ENCODE data around the gene VTCN1. TPM values are rescaled to one million over a fixed set of nuclear protein-coding genes. Genes with fewer than 3 reads are reported as not detected.

The VTCN1 gene
- total RNA-seq, 1 experiment from 2014 or later, result not detected

- Mint-ChIP-seq H3K27me3 (ENCODE audit: low read depth) (peaks cover 10% of the 10 kb centered on the region), H3K9me3 (peaks cover 15% of the 10 kb centered on the region), H3K36me3 (no peaks in the 10 kb centered on the region; the same call in 1 of the 2 replicates), H3K27ac (no peak overlapping the region), H3K4me3 (no peak overlapping the region), H3K4me1 (peaks cover 14% of the 10 kb centered on the region)
- no peak for ATAC-seq
- POLR2A ChIA-PET, result no interaction called here
- DNase-seq (ENCODE audit: low spot score), result no peak
- CTCF ChIA-PET, result no interaction called here
- no peak for TF ChIP-seq ZNF423 (CRISPR knock-in tag; IDR thresholded peaks at IDR 0.05)
- no peak for TF ChIP-seq SOX15 (CRISPR knock-in tag; IDR thresholded peaks at IDR 0.05)
- TF ChIP-seq RORB (CRISPR knock-in tag; IDR thresholded peaks at IDR 0.05), result no peak
- no peak for TF ChIP-seq ZNF232 (CRISPR knock-in tag; IDR thresholded peaks at IDR 0.05)
- no peak for TF ChIP-seq AR (CRISPR knock-in tag; IDR thresholded peaks at IDR 0.05)
Measured at GRCh38 chr1:117210386-117210785, 341 bp downstream of the VTCN1 start.

DNA sequence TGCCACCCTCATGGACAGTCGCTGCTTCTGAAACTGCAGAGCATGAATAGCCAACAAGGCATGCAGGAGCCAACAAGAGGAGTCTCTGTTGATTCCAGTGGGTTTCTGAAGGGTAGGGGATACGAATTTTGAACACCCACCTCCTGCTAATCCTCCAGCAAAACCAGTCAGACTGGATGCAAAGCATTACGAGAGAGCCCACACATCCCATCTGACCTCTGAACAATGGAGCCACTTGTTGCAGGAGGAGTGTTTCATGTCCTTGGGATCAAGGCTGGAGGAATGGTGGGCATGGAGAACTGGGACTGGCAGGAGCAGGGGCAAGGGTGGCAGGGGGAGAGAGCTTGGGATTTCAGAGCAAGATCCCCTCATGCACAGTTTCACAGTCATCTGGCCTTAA is 1.6 kb downstream of the VTCN1 start:
- CTCF ChIA-PET, result no interaction called here

GRCh38 chr1:117208580-117208979 is 2.1 kb downstream of the VTCN1 start:
- no peak overlapping the region for H3K27ac Mint-ChIP-seq
- ChIA-PET POLR2A (no interaction called here), CTCF (no interaction called here)
- peaks cover 10% of the 10 kb centered on the region for H3K9me3 Mint-ChIP-seq
- ATAC-seq (no peak), DNase-seq (ENCODE audit: low spot score) (no peak)
- peaks cover 5% of the 10 kb centered on the region for H3K27me3 Mint-ChIP-seq (ENCODE audit: low read depth)
- H3K4me3 Mint-ChIP-seq, result no peak overlapping the region
- H3K4me1 Mint-ChIP-seq, result peaks cover 14% of the 10 kb centered on the region
- TF ChIP-seq NFE2L1 (CRISPR knock-in tag; IDR thresholded peaks at IDR 0.05) (no peak), ZNF219 (CRISPR knock-in tag; IDR thresholded peaks at IDR 0.05; ENCODE audit: borderline replicate concordance) (no peak), EMX1 (CRISPR knock-in tag; IDR thresholded peaks at IDR 0.05) (no peak)
- TF ChIP-seq, protein P1, sequence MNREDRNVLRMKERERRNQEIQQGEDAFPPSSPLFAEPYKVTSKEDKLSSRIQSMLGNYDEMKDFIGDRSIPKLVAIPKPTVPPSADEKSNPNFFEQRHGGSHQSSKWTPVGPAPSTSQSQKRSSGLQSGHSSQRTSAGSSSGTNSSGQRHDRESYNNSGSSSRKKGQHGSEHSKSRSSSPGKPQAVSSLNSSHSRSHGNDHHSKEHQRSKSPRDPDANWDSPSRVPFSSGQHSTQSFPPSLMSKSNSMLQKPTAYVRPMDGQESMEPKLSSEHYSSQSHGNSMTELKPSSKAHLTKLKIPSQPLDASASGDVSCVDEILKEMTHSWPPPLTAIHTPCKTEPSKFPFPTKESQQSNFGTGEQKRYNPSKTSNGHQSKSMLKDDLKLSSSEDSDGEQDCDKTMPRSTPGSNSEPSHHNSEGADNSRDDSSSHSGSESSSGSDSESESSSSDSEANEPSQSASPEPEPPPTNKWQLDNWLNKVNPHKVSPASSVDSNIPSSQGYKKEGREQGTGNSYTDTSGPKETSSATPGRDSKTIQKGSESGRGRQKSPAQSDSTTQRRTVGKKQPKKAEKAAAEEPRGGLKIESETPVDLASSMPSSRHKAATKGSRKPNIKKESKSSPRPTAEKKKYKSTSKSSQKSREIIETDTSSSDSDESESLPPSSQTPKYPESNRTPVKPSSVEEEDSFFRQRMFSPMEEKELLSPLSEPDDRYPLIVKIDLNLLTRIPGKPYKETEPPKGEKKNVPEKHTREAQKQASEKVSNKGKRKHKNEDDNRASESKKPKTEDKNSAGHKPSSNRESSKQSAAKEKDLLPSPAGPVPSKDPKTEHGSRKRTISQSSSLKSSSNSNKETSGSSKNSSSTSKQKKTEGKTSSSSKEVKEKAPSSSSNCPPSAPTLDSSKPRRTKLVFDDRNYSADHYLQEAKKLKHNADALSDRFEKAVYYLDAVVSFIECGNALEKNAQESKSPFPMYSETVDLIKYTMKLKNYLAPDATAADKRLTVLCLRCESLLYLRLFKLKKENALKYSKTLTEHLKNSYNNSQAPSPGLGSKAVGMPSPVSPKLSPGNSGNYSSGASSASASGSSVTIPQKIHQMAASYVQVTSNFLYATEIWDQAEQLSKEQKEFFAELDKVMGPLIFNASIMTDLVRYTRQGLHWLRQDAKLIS (CRISPR knock-in tag; IDR thresholded peaks at IDR 0.05; ENCODE audit: borderline replicate concordance), result no peak
- no peaks in the 10 kb centered on the region for H3K36me3 Mint-ChIP-seq

More for the DNA sequence above, 1.6 kb downstream of the VTCN1 start:
- POLR2A ChIA-PET, result no interaction called here
- no peaks in the 10 kb centered on the region for H3K36me3 Mint-ChIP-seq
- peaks cover 10% of the 10 kb centered on the region for H3K9me3 Mint-ChIP-seq
- H3K4me3 Mint-ChIP-seq, result no peak overlapping the region
- ATAC-seq (peak; percentile 52), DNase-seq (ENCODE audit: low spot score) (no peak)
- peaks cover 9% of the 10 kb centered on the region for H3K27me3 Mint-ChIP-seq (ENCODE audit: low read depth)
- no peak for TF ChIP-seq TCF7 (CRISPR knock-in tag; IDR thresholded peaks at IDR 0.05; ENCODE audit: low read depth)
- TF ChIP-seq NFATC4 (CRISPR knock-in tag; IDR thresholded peaks at IDR 0.05), result no peak
- no peak overlapping the region for H3K27ac Mint-ChIP-seq
- peaks cover 14% of the 10 kb centered on the region for H3K4me1 Mint-ChIP-seq

DNA sequence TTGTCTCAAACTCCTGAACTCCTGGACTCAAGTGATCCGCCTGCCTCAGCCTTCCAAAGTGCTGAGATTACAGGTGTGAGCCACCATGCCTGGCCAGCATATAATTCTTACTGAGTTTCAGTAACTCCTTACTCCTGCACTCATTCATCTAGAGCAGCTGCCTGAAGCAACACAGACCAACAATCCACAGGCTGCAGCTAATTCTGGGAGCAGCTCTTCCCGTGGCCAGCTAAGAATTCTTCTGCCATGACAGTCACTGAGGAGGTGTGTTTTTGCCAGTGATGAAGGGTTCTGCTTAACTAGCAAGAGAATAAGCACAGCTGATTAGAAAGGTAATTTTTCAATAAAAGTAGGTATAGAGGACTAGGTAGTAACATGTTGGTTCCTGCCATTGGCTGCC is 5.4 kb downstream of the VTCN1 start:
- Mint-ChIP-seq H3K27me3 (ENCODE audit: low read depth) (peaks cover 8% of the 10 kb centered on the region; the same call in 1 of the 2 replicates), H3K36me3 (no peaks in the 10 kb centered on the region), H3K4me1 (peaks cover 17% of the 10 kb centered on the region), H3K27ac (no peak overlapping the region), H3K4me3 (no peak overlapping the region), H3K9me3 (peaks cover 10% of the 10 kb centered on the region)
- DNase-seq (ENCODE audit: low spot score), result no peak
- ATAC-seq, result no peak
- ChIA-PET CTCF (no interaction called here), POLR2A (no interaction called here)
- TF ChIP-seq CREM (CRISPR knock-in tag; IDR thresholded peaks at IDR 0.05), result no peak
- TF ChIP-seq TP53 (CRISPR knock-in tag; IDR thresholded peaks at IDR 0.05), result no peak
- TF ChIP-seq, protein P2, sequence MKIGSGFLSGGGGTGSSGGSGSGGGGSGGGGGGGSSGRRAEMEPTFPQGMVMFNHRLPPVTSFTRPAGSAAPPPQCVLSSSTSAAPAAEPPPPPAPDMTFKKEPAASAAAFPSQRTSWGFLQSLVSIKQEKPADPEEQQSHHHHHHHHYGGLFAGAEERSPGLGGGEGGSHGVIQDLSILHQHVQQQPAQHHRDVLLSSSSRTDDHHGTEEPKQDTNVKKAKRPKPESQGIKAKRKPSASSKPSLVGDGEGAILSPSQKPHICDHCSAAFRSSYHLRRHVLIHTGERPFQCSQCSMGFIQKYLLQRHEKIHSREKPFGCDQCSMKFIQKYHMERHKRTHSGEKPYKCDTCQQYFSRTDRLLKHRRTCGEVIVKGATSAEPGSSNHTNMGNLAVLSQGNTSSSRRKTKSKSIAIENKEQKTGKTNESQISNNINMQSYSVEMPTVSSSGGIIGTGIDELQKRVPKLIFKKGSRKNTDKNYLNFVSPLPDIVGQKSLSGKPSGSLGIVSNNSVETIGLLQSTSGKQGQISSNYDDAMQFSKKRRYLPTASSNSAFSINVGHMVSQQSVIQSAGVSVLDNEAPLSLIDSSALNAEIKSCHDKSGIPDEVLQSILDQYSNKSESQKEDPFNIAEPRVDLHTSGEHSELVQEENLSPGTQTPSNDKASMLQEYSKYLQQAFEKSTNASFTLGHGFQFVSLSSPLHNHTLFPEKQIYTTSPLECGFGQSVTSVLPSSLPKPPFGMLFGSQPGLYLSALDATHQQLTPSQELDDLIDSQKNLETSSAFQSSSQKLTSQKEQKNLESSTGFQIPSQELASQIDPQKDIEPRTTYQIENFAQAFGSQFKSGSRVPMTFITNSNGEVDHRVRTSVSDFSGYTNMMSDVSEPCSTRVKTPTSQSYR (CRISPR knock-in tag; IDR thresholded peaks at IDR 0.05), result no peak
- TF ChIP-seq, protein P3, sequence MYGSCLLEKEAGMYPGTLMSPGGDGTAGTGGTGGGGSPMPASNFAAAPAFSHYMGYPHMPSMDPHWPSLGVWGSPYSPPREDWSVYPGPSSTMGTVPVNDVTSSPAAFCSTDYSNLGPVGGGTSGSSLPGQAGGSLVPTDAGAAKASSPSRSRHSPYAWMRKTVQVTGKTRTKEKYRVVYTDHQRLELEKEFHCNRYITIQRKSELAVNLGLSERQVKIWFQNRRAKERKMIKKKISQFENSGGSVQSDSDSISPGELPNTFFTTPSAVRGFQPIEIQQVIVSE (CRISPR knock-in tag; IDR thresholded peaks at IDR 0.05; ENCODE audit: borderline replicate concordance), result no peak
- no peak for TF ChIP-seq ESRRA (CRISPR knock-in tag; IDR thresholded peaks at IDR 0.05; ENCODE audit: borderline replicate concordance)
- TF ChIP-seq OVOL2 (CRISPR knock-in tag; IDR thresholded peaks at IDR 0.05; ENCODE audit: borderline replicate concordance), result no peak
- TF ChIP-seq ATF3 (CRISPR knock-in tag; conservative IDR thresholded peaks at IDR 0.05), result no peak
- TF ChIP-seq NFE2L1 (CRISPR knock-in tag; IDR thresholded peaks at IDR 0.05), result no peak
- TF ChIP-seq RELA (CRISPR knock-in tag; IDR thresholded peaks at IDR 0.05; ENCODE audit: borderline replicate concordance), result no peak
- no peak for TF ChIP-seq USF2 (CRISPR knock-in tag; IDR thresholded peaks at IDR 0.05)

Measured in WTC11 (cell line).